Measurements from ENCODE around the gene GPHN. TPM values are rescaled to one million over a fixed set of nuclear protein-coding genes. Genes with fewer than 3 reads are reported as not detected.
A peak's percentile ranks its signal among the peaks of the same experiment; 100 is the strongest.
"Not testable (repeated sequence)": the region's sequence is repeated elsewhere in the genome, so short reads cannot be mapped to it uniquely, and the experiment has no call there.

The GPHN gene
- total RNA-seq, 1 donor from 2014 or later: 32.1 TPM

DNA sequence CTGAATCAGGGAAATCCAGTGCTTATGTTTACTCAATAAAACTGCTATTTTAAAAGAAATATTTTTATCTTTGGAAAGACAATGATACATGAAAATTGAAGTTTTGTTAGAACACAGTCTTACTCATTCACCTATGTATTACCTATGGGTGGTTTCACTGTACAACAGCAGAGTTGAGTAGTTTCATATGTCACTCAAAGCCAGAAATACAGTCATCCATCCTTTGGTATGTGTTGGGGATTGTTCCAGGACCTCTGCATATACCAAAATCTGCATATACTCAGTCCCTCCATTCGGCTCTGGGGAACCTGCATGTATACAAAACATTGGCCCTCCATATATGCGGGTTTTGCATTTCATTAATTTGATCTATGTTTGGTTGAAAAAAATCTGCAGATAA lies 190.6 kb downstream of the GPHN start:
- no peaks in the 10 kb centered on the region for H3K4me1 Mint-ChIP-seq
- no peak overlapping the region for H3K4me3 Mint-ChIP-seq
- H3K27ac Mint-ChIP-seq: no peak overlapping the region
- H3K36me3 Mint-ChIP-seq: peaks cover 7% of the 10 kb centered on the region
- H3K27me3 Mint-ChIP-seq (ENCODE audit: low read depth): no peaks in the 10 kb centered on the region
- peaks cover 16% of the 10 kb centered on the region for H3K9me3 Mint-ChIP-seq
- no peak for DNase-seq (ENCODE audit: low spot score in 2 of 2, unreplicated experiment in 2 of 2)
- TF ChIP-seq, protein P1, sequence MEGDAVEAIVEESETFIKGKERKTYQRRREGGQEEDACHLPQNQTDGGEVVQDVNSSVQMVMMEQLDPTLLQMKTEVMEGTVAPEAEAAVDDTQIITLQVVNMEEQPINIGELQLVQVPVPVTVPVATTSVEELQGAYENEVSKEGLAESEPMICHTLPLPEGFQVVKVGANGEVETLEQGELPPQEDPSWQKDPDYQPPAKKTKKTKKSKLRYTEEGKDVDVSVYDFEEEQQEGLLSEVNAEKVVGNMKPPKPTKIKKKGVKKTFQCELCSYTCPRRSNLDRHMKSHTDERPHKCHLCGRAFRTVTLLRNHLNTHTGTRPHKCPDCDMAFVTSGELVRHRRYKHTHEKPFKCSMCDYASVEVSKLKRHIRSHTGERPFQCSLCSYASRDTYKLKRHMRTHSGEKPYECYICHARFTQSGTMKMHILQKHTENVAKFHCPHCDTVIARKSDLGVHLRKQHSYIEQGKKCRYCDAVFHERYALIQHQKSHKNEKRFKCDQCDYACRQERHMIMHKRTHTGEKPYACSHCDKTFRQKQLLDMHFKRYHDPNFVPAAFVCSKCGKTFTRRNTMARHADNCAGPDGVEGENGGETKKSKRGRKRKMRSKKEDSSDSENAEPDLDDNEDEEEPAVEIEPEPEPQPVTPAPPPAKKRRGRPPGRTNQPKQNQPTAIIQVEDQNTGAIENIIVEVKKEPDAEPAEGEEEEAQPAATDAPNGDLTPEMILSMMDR (IDR thresholded peaks at IDR 0.05; ENCODE audit: unreplicated experiment): no peak

DNA sequence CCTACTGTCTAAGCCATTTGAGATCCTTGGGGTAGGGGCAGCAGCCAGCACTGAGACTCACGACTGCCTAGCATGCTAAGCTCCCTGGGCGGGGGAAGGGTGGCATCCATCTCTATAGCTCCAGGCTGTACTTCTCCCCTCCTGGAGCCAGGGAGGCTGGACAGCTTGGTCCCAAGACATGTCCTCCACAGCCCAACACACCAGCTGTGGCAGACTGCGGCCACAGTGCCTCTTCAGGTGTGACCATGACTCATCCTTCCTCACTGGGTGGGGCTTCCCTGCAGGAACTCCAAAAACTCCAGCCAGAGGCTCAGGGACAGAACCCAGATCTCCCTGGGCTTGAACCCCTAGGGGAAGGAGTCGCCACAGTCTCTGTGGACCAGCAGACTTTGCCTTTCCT lies 193.9 kb downstream of the GPHN start:
- peaks cover 12% of the 10 kb centered on the region for H3K36me3 Mint-ChIP-seq
- TF ChIP-seq, protein P1 (IDR thresholded peaks at IDR 0.05; ENCODE audit: unreplicated experiment): no peak
- DNase-seq (ENCODE audit: low spot score in 2 of 2, unreplicated experiment in 2 of 2): no peak
- no peaks in the 10 kb centered on the region for H3K4me1 Mint-ChIP-seq
- H3K27ac Mint-ChIP-seq: no peak overlapping the region
- H3K4me3 Mint-ChIP-seq: no peak overlapping the region
- no peaks in the 10 kb centered on the region for H3K27me3 Mint-ChIP-seq (ENCODE audit: low read depth)
- peaks cover 49% of the 10 kb centered on the region for H3K9me3 Mint-ChIP-seq

DNA sequence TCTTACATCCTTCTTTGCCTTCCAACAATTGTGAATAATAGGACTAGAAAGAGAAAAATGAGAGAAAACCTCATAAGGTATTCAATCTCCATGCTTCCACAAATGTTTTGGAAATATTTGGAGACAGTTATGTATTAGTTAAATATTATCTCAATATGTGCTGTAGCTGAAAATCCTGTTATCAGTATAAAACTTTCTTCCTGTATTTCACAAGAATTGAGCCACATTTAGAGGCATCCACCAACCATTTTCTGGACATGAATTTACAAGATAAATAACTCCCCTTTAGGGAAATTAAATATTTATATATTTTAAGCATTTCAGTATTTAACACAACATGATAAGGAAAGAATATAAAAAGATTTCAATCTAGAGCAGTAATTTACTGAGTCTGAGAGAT lies 200.3 kb downstream of the GPHN start:
- peaks cover 14% of the 10 kb centered on the region for H3K36me3 Mint-ChIP-seq

DNA sequence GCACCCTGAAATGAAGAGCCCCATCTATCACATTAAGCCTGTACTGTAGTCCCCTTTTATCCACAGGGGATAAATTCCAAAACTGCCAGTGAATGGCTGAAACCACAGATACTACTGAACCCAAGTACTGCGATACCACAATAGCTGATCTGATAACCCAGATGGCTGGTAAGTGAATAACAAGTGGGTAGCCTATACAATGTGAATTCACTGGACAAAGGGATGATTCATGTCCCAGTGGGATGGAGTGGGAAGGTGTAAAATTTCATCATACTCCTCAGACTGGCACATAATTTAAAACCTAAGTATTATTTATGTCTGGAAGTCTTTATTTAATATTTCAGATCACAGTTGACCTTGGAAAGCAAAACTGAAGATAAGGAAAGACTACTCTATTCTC lies 201.3 kb downstream of the GPHN start:
- H3K36me3 Mint-ChIP-seq: peaks cover 18% of the 10 kb centered on the region

More for the DNA sequence above, 200.3 kb downstream of the GPHN start:
- Mint-ChIP-seq H3K27ac (peak overlapping the region; percentile 22), H3K4me3 (no peak overlapping the region), H3K27me3 (ENCODE audit: low read depth) (no peaks in the 10 kb centered on the region), H3K9me3 (peaks cover 48% of the 10 kb centered on the region), H3K4me1 (no peaks in the 10 kb centered on the region)
- no peak for DNase-seq (ENCODE audit: low spot score in 2 of 2, unreplicated experiment in 2 of 2)
- TF ChIP-seq, protein P1 (IDR thresholded peaks at IDR 0.05; ENCODE audit: unreplicated experiment): no peak

DNA sequence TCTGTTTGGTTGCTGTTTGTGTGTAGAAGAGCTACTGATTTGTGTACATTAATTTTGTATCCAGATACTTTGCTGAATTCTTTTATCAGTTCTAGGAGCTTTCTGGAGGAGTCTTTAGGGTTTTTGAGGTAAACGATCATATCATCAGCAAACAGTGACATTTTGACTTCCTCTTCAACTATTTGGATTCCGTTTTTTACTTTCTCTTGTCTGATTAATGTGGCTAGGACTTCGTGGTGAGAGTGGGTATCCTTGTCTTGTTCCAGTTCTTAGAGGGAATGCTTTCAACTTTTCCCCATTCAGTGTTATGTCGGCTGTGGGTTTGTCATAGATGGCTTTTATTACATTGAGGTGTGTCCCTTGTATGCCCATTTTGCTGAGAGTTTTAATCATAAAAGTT lies 206.3 kb downstream of the GPHN start:
- peaks cover 20% of the 10 kb centered on the region for H3K36me3 Mint-ChIP-seq
- not testable (repeated sequence) for H3K4me3 Mint-ChIP-seq; DNase-seq (ENCODE audit: low spot score in 2 of 2, unreplicated experiment in 2 of 2); H3K27ac Mint-ChIP-seq; H3K27me3 Mint-ChIP-seq (ENCODE audit: low read depth); H3K4me1 Mint-ChIP-seq
- peaks cover 45% of the 10 kb centered on the region for H3K9me3 Mint-ChIP-seq

More for the DNA sequence above, 201.3 kb downstream of the GPHN start:
- H3K4me1 Mint-ChIP-seq: no peaks in the 10 kb centered on the region
- no peak for DNase-seq (ENCODE audit: low spot score in 2 of 2, unreplicated experiment in 2 of 2)
- H3K27ac Mint-ChIP-seq: no peak overlapping the region
- peaks cover 46% of the 10 kb centered on the region for H3K9me3 Mint-ChIP-seq
- no peak overlapping the region for H3K4me3 Mint-ChIP-seq
- H3K27me3 Mint-ChIP-seq (ENCODE audit: low read depth): no peaks in the 10 kb centered on the region
- TF ChIP-seq, protein P1 (IDR thresholded peaks at IDR 0.05; ENCODE audit: unreplicated experiment): no peak

DNA sequence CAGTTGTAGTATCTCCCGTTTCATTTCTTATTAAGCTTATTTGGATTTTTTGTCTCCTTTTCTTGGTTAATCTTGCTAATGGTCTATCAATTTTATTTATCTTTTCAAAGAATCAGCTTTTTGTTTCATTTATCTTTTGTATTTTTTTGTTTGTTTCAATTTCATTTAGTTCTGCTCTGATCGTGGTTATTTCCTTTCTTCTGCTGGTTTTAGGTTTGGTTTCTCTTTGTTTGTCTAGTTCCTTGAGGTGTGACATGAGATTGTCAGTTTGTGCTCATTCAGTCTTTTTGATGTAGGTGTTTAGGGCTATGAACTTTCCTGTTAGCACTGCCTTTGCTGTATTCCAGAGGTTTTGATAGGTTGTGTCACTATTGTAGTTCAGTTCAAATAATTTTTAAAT lies 207.4 kb downstream of the GPHN start:
- peaks cover 45% of the 10 kb centered on the region for H3K9me3 Mint-ChIP-seq
- H3K36me3 Mint-ChIP-seq: peaks cover 20% of the 10 kb centered on the region
- H3K27ac Mint-ChIP-seq; H3K27me3 Mint-ChIP-seq (ENCODE audit: low read depth); DNase-seq (ENCODE audit: low spot score in 2 of 2, unreplicated experiment in 2 of 2); H3K4me3 Mint-ChIP-seq; H3K4me1 Mint-ChIP-seq: not testable (repeated sequence)

DNA sequence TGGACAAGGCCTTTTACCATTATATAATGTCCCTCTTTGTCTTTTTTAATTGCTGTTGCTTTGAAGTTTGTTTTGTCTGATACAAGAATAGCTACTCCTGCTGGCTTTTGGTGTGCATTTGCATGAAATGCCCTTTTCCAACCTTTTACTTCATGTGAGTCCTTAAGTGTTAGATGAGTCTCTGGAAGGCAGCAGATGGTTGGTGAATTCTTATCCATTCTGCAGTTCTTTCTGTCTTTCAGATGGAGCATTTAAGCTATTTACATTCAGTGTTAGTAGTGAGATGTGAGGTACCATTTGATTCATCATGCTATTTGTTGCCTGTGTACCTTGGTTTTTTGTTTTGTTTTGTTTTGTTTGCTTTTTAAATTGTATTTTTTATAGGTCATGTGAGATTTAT lies 208.3 kb downstream of the GPHN start:
- H3K27ac Mint-ChIP-seq: no peak overlapping the region
- H3K4me1 Mint-ChIP-seq: no peaks in the 10 kb centered on the region
- DNase-seq (ENCODE audit: low spot score in 2 of 2, unreplicated experiment in 2 of 2): no peak
- peaks cover 20% of the 10 kb centered on the region for H3K36me3 Mint-ChIP-seq
- H3K4me3 Mint-ChIP-seq: no peak overlapping the region
- TF ChIP-seq, protein P1 (IDR thresholded peaks at IDR 0.05; ENCODE audit: unreplicated experiment): no peak
- H3K27me3 Mint-ChIP-seq (ENCODE audit: low read depth): no peaks in the 10 kb centered on the region
- peaks cover 45% of the 10 kb centered on the region for H3K9me3 Mint-ChIP-seq

Measured in mesothelial cell of epicardium (in vitro differentiated cells).